IPS-NIHi7 (cell line): ENCODE data around the gene MUC13.
"Not testable (repeated sequence)": the region's sequence is repeated elsewhere in the genome, so short reads cannot be mapped to it uniquely, and the experiment has no call there.

Source experiments
- DNase-seq: peaks from one replicate; pipeline ENCODE4 v3.0.0; 2012; ENCODE audit warnings: mixed read lengths; ENCODE audit errors: extremely low spot score

Gene MUC13, protein sequence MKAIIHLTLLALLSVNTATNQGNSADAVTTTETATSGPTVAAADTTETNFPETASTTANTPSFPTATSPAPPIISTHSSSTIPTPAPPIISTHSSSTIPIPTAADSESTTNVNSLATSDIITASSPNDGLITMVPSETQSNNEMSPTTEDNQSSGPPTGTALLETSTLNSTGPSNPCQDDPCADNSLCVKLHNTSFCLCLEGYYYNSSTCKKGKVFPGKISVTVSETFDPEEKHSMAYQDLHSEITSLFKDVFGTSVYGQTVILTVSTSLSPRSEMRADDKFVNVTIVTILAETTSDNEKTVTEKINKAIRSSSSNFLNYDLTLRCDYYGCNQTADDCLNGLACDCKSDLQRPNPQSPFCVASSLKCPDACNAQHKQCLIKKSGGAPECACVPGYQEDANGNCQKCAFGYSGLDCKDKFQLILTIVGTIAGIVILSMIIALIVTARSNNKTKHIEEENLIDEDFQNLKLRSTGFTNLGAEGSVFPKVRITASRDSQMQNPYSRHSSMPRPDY

DNA sequence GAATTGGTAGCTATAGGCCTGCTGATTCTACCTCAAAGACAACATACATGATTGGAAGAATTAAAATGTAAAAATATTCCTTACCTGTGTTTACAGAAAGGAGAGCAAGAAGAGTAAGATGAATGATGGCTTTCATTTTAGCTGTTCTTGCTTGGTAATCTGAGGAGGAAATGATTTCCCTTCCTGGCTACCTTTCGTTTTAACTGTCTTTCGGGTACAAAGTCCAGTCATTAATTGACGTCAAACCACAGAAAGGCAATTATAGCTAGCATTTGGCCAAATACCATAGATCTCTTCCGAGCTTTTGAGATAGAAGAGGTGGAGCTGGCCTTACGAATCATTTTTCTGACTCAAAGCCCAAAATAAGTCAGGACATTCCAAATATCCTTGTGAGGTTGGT is at the start of gene MUC13:
Gene MUC13 (minus strand): TSS at position 175 of the 400 bp plus-strand sequence. CDS start 39 bp downstream, at position 136.
- DNase-seq, result no peak

DNA sequence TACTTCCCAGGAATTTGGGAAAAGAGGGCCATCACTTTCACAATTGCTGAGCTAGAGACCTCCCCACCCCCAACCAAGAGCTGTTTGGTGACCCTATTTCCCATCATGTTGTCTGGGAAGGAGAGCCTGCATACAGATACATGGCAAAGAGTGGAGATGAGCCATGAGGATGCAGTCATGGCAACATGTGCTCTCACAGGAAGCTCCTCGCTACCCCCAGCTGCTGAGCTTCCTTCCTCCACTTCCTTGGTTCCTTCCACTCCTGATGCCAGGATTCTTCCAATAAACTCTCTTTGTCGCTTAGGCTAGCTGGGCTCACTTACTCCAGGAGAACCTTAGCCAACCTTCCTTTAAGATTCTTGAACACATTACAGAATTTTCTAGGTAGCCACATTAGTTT is 48.3 kb upstream of the MUC13 start:
- no peak for DNase-seq

DNA sequence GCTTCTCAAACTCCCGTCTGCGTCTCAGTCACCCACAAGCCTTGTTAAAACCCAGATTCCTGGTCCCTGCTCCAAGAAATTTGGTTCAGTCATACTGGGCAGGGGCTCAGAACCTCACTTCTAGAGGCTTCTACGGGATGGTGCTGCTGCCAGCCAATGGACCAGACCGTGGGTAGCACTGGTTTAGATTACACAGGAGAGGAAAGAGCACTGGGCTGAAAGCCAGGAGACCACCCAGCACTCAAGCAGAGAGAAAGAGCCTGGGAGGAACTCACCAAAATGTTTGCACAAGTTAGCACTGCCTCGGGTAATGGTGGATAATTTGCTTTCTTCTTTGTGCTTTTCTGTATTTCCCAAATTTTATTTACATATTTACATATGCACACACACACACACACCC is 46.9 kb upstream of the MUC13 start:
- no peak for DNase-seq

DNA sequence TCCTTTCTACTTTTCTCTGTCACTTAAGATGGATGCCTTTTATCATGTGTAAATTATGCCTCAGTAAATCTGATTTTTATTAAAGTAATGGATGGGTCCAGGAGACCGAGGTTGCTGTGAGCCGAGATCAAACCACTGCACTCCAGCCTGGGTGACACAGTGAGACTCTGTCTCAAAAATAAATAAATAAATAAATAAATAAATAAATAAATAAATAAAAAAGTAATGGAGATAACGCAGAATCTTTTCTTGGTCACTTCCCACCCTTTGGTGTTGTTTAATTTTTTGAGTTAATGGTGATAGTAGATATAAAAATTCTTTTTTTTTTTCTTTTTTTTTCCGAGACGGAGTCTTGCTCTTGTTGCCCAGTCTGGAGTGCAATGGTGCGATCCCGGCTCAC is 44.1 kb upstream of the MUC13 start:
- no peak for DNase-seq

DNA sequence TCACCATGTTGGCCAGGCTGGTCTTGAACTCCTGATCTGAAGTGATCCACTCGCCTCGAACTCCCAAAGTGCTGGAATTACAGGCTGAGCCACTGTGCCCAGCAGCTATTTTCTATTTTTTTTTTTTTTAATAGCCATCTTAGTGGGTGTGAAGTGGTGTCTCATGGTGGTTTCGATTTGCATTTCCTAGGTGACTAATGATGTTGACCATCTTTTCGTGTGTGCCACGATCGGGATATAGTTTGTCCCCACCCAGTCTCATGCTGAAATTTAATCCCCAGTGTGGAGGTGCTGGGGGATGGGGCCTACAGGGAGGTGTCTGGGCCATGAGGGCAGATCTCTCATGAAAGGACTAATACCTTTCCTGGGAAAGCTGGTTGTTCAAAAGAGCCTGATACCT is 41.8 kb upstream of the MUC13 start:
- no peak for DNase-seq

DNA sequence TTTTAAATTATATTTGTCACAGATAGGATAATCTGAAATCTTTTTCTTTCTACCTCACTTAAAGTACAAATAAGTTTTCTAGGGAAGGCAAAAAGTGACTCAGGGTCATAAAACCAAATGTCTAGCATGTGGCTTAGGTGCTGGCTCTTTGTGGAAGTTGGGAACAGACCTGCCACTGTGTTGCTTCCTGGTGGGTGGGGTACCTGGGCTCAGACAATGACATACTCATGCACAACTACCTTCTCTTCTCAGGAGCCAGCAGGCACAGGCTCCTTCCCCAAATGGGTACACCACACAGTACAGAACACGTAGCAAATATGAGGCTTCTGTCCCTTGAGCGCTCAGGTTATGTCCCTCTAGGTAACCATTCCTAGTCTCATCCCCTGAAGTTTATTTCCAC is 40.1 kb upstream of the MUC13 start:
- DNase-seq, result no peak

DNA sequence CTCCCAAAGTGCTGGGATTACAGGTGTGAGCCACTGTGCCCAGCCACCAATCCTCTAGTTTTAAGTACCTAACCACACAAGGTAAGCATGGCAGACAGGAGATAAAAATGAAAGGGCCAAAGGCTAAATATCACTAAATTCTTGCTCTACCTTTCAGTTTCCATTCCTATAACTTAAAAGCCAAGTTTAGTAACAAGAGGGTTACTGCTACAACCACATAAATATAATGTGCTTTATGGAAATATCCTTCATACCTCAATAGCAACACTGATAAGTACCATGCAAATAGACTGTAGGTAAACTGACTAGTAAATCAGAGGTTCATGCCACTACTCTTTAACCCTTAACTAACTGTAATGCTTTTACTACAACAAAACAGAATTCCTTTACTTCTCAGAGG is 38.7 kb upstream of the MUC13 start:
- no peak for DNase-seq

DNA sequence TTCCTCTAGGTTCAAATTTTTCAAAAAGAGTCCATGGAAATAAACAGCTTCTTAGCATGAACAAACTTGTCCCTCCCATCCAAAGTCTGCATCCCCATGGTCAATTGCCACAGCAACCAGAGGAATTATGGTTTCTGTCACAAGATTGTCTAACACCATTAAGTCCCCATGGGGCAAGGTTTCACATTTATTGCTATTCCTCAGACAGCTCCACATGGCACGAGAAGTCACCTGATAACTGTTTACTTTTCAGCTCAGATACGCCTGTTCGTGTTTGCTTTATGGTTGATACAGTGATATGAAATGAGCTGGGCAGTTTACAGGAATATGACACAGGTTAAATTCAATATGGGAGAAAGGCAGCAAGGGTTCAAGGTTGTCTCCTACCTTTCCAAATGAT is 37.9 kb upstream of the MUC13 start:
- no peak for DNase-seq

DNA sequence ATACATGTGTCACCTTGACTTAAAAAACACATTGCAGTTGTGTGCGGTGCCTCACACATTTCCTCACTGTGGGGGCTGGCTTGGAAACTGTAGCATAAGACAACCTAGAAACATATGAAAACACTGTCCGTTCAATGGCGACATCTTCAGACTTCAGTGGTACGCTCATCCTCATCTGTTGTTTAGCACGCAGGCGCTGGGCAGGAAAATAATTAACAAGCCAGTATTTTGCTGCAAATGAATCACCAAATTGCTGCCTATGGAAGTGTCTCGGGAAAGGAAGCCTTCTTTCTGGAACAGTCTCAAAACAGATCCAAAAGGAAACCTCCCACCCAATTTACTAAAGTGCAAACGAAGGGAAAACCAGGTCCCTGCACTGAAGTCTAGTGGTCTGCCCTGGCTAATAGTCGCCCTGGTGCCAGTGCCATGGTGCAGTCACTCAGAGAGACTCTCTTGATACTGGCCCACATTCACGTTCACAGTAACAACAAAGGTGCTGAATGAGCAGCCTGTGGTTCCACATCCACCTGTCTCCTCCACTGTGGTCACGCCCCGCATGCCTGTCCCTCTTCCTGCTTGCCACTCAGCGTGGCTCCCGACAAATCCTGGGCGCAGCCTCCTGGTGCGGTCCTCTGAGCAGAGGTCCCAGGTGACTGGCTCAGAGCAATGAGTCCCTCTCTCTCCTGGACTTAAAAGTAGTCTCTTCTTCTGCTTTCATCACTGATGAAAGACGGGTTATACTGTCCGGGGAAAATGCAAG is 35.6 kb upstream of the MUC13 start:
- DNase-seq, result no peak

DNA sequence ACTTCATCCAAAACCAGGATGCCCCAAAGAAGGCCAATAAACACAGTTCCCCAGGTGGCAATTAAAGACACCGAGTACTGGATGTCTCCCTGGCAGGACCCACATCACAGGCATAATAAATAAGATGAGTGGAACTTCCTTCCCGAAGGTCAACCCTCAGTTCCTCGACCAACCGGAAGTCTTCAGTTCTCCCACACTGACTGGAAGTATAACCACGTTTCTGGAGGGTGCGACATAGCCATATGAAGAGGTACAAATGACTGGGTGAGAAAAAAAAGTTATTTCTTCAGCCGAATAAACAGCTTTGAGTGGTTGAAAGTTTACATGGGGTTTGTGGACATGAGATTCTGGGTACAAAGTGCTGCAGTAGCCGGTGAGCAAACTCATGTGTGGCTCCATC is 34.6 kb upstream of the MUC13 start:
- no peak for DNase-seq

DNA sequence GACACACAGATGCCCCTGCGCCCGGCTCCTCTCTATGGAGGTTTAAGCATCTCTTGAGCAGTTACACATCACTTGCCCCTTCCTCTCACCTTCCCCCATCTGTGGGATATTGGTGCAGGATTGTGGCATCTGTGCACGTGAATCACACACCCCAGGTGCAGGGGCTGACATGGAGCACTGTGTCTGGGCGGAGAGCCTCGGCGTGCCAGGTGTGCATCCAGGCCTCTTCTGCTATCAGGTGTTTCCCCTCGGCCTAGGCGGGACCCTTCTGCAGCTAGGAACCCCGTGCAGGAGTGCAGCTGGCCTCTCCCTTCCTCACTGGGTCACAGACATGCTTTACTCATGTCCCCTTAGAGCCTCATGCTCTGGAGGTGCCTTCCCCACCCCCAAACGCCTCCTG is 33.4 kb upstream of the MUC13 start:
- DNase-seq, result no peak

DNA sequence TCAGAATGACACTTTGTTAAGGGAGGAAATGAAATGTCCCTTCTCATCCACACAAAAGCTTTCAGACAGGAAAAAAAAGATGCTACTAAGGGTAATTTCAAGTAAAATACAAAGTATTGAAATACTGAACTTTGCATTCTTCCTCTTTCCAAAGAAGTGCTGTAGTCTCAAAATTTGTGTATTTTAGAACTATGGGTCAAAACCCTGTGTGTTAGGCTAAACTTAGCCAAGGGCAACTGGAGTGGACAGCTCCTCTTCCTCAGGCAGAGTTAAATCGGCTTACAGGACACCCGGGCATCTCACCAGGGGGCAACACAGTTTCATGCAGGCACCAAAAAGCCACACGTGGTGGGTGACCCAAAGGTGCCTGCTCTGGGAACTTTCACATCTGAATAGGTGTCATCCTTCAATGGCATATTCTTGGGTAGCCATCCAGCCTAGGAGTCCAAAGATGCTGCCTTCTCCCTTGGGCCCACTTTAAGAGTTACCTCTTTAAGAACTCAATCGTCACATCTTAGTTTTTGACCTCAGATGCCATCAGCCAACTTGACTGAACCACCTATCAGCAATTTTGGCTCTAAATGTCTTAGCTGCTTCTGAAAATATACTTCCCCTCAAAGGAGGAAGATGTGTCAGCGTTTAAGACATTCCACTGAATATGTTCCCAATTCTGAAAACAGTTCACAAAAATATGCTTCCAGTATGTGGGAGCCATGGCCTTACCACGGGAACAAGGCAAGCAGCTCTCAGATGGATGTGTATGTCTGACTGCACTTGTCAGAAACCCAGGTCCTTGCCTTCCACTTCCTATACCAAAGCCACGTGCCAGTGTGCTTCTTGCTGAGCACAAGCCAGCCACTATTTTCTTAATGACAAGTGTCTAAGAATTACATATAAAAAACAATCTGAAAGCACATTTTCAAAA is 32.2 kb upstream of the MUC13 start:
- DNase-seq, result no peak

DNA sequence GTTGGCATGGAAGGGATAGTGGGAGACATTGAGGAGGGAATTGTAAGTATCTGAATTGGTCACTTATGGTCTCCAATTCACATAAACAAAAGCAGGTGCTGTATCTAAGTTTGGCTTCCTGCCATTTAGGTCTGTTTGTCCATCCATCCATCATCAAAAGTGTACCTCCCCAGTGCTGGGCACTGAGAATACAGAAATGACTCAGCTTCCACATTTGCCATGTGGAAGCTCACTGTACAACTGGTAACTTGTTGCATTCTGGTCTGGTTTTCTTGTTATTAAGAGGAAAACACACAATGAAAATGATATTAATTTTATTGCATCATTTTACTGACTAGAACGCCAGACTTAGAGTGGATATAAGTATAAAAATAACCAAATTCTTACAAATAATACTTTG is 30.9 kb upstream of the MUC13 start:
- DNase-seq, result no peak

DNA sequence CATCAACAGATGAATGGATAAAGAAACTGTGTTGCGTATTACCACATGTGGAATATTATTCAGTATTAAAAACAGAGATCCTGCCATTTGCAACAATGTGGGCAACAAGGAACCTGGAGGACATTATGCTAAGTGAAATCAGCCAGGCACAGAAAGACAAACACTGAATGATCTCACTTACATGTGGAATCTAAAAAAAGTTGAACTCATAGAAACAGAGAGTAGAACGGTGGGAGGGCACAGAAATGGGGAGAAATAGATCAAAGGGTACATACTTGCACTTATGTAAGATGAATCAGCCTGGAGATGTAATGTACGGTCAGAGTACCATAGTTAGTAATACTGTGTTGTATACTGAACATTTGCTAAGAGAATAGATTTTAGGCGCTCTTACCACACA is 29.8 kb upstream of the MUC13 start:
- DNase-seq, result no peak

DNA sequence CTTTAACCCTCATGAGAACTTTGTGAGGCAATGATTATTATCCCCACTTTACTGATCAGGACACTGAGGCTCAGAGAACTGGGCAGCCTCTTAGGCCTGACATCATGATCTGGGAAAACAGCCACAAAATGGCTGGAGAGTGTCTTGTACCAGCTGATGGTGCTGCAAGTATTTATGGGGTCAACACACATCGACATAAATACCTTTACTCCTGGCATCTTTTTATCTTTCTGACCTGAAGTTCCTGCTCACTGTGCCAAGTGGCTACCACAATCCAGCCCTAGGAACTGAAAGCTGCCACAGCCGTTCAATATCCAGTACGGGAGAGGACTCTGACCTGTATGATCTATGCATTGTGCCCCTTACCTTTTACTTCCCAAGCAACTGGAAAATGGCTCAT is 29.2 kb upstream of the MUC13 start:
- DNase-seq, result no peak

DNA sequence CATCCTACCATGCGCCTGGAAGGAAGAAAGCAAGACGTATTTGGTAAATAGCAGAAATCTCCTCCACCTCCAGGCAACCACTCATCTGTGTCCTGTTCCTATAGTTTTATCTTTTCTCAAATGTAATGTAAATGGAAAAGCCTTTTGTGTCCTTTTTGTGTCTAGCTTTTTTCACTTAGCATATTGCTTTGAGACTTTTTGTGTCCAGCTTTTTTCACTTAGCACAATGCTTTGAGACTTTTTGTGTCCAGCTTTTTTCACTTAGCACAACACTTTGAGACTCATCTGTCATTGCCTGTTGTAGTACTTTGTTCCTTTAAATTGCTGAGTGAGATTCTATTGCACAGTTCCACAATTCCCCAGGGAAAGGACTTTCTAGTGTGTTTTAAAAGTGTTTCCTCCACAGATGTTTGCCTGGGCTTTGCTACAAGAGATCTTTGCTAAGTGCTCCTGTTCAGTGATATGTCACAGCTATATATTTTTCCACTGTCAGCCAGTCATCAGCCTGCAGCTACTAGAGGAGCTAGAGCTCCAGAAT is 27.9 kb upstream of the MUC13 start:
- DNase-seq, result no peak

DNA sequence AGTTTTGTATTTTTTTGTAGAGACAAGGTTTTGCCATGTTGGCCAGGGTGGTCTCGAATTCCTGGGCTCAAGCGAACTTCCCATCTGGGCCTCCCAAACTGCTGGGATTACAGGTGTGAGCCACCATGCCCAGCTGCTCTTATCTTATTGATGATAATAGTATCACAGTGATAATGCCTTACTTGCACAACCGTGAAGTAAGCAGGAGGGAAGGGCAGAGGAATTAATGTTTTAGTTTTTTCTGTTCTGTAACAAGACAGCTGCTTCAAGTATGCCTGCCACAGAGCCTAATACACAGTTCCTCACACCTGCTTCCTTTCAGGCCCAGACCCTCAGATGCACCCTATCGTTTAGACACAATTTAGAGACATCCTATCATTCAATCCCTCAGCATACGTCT is 26.1 kb upstream of the MUC13 start:
- no peak for DNase-seq

DNA sequence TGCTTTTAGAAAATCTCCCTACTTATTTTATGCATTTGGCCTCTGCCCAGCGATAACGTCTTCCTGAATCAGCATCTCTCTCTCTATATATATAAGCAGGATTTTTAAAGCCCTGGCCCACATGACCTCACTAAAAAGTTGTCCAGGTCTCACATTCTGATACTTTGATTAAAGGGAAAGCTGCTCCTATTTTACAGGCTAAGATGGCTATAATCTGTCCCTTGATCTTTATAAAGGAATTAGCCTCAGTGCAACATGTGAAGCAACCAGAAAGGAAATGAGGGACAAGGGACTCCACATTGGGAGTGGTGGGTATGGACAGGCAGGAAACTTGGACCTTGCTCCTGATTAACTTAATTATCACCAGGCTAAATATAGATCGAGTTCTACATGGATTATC is 25.6 kb upstream of the MUC13 start:
- DNase-seq, result no peak

DNA sequence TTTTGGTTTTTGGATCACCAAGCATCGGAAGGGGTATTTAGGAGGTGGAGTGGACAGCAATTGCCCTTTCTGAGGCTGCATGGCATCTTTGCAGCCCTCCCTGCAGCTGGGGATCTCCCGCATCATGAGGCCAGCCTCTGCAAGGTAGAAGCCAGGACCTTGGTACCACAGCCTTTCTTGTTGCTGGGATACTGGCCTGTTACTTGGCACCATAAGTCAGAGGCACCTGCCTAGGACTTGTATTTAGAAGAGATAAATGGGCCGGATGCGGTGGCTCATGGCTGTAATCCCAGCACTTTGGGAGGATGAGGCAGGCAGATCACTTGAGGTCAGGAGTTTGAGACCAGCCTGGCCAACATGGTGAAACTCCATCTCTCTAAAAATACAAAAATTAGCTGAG is 23.4 kb upstream of the MUC13 start:
- DNase-seq, result not testable (repeated sequence)

DNA sequence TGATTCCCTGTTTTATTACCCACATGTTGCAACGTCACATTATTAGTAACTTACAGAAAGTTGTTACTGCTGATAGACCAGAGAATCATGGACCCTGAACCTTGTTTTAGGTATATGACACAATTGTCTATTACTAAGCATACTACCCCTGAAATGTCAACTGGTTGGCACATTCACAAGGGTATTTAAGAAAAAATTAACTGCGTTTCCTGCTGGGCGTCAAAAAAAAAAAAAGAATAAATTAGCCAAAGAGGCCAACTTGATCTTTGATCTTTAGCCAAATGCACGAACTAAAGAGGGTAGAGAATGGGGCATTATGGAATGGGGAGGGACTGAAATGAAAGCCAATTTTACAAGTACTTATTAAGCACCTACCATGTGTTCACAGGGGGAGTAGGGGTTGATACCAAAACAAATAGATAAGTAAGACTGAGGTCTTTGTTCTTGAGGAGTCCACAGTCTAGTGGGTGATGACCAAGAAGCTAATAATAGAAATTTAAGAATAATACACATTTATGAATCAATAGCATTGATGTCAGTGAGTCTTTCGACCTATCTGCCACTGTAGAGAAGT is 17.8 kb upstream of the MUC13 start:
- no peak for DNase-seq

DNA sequence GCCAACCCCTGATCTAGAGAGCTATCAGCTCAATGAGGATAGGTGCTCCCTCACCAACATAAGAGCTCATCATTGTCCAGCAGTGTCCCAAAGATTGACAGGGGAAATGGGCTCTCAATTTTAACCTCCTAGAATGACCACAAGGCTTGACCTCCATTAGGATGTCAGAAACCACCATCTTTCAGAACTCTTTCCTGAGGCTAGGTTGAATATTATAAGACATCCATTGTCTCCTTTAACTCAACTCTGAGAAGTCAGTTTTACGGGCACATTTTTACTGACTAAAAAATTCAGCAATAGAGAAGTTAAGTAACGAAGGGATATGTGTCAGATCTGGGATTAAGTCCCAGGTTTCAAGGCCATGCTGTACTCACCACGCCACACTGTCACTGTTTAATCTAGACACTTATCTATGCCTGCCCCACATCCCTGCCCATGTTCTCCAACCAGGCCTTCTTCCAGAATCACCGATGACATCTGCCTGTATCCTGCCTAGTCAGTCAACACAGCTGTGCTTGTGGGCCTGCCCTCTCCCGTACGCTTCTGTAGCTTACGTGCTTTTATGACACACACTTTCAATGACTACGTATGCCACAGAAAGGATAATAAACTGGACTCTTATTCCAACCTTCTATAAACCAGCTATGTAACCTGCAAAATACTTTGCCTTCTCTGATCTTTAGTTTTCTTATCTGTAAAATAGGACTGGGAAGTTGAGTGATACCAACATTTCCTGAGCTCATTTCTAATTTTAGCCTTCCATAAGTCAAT is 17.1 kb upstream of the MUC13 start:
- no peak for DNase-seq
